Measurements from ENCODE around the gene PFDN4. TPM values are rescaled to one million over a fixed set of nuclear protein-coding genes. Genes with fewer than 3 reads are reported as not detected.

Gene PFDN4
- total and polyA plus RNA-seq, 2 of the 13 experiments (the other 11 are each of a cell fraction or from before 2014, with no cell fraction given), result 59.8 to 227 TPM

- TF ChIP-seq LRRFIP1 (CRISPR knock-in tag; conservative IDR thresholded peaks at IDR 0.05) (0 out of 2 replicates have a peak, but pooled peaks have one; percentile 8), ZIK1 (CRISPR knock-in tag; IDR thresholded peaks at IDR 0.05; ENCODE audit: borderline replicate concordance, low read depth) (no peak), ZNF337 (CRISPR knock-in tag; IDR thresholded peaks at IDR 0.05; ENCODE audit: borderline replicate concordance, low read depth) (no peak; the same call in 1 of the 2 replicates), ZBTB8A (CRISPR knock-in tag; IDR thresholded peaks at IDR 0.05; ENCODE audit: borderline replicate concordance, low read depth) (0 out of 2 replicates have a peak, but pooled peaks have one; percentile 41), BCLAF1 (IDR thresholded peaks at IDR 0.05) (no peak), NCOA5 (CRISPR knock-in tag; IDR thresholded peaks at IDR 0.05) (no peak), REST (IDR thresholded peaks at IDR 0.05; ENCODE audit: borderline replicate concordance in 1 of 2, low read depth in 1 of 2, low read length in 2 of 2) (peak in 1 of 2 experiments; percentile 70; a peak in 1 of 4 replicates), HINFP (CRISPR knock-in tag; IDR thresholded peaks at IDR 0.05; ENCODE audit: low read depth) (peak; percentile 54; the same call in 1 of the 2 replicates), BRCA1 (CRISPR knock-in tag; IDR thresholded peaks at IDR 0.05) (peak; percentile 91), ZNF501 (CRISPR knock-in tag; IDR thresholded peaks at IDR 0.05) (peak; percentile 67; the same call in 1 of the 2 replicates), ZNF850 (CRISPR knock-in tag; conservative IDR thresholded peaks at IDR 0.05) (no peak), BCL6 (CRISPR knock-in tag; IDR thresholded peaks at IDR 0.05) (peak; percentile 98), MED13 (CRISPR knock-in tag; IDR thresholded peaks at IDR 0.05) (peak; percentile 94)
Observed at GRCh38 chr20:54194724-54195438, 13.0 kb upstream of the PFDN4 start (continued).
